SIG-M5 (cell line): Measurements from ENCODE around the gene SLC39A3.
A peak's percentile ranks its signal among the peaks of the same experiment; 100 is the strongest.

Experiments
- DNase-seq: peaks from one replicate; lab custom pipeline; 2025; lab: John Stamatoyannopoulos, UW

SLC39A3 gene, protein sequence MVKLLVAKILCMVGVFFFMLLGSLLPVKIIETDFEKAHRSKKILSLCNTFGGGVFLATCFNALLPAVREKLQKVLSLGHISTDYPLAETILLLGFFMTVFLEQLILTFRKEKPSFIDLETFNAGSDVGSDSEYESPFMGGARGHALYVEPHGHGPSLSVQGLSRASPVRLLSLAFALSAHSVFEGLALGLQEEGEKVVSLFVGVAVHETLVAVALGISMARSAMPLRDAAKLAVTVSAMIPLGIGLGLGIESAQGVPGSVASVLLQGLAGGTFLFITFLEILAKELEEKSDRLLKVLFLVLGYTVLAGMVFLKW

DNA sequence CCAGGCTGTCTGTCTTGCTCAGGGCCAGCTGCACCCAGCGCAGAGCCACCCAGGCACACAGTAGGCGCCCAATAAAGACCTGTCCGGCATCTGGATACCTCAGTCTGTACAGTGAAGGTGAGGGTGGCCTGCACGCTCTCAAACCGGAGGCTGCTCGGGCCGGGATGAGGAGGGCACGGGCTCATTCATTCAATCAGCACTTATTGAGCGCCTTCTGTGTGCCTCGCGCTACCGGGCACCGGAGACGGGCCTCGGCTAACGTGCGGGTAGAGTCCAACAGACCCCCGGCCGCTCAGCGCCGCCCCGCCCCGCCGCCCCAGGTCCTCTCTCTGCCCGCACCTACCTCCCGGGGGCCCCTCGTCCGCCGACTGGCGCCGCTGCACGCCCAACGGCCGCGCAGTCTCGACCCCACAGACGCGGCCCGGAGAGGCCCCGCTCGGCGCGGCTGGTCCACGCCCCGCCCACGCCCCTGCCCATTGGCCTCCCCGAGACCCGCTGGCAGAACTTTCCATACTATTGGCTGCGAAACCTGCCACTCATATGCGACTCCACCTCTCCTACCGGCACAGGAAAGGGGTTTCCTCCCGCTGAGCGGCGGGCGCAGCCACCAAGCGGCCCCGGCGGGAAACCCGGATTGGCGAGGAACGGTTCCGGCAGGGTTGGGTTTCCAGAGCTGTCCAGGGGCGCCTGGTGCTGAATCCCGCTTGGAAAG lies at the start of gene SLC39A3:
TSS of gene SLC39A3 (minus strand) at position 416 of the 712 bp plus-strand sequence. CDS start 2,760 bp downstream, outside the sequence.
- peak; percentile 68 for DNase-seq

GRCh38 chr19:2788237-2788636 lies 48.4 kb upstream of the SLC39A3 start:
- DNase-seq: no peak

DNA sequence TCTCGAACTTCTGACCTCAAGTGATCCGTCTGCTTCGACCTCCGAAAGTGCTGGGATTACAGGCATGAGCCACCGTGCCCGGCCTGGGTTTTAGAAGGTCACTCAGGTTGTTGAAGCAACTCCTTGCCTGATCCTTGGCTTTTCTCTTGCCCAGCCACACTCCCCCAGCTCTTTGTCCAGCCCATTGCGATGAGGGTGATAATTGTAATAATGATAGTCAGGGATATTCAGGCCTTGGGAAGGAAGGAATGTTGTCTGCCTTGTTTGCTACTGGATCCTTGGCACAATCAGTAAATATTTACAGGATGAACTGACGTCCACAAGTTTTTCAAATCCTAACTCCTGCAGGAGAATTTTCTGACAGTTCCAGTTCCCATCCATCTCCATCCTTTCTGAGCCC lies 47.3 kb upstream of the SLC39A3 start:
- no peak for DNase-seq

DNA sequence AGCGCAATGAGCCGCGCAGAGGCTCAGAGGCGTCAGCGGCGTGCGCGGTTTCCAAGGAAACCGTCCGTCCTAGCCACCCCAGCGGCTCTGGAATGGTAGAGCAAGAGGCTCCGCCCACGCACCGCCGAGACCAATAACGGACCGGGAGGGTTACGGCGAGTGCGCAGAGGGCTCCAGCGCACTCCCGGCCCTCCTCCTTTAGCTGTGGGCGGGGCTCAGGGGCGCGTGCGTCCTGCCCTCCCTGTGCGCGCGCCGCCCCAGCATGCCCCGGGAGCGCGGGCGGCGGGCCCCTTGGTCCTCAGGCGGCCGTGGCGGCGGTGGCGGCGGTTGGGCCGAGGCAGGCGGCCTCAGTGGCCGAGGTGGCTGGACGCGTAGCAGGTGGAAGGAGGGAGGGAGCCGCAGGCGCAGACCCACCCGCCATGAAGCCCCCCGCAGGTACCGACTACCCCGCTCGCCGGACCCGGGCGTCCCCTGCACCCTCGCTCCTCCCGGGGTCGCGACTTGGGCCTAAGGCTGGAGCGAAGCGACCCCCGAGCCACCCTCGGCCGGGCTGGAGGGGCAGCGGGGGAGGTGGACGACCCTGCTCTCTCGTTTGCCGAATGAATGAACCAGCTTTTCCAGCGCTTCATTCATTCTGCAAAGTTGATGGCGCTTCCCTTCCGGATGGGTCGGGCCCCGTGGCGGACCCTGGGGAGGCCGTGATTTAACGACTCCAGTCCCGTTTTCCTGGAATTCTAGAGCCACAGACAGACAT lies 45.6 kb upstream of the SLC39A3 start, which contains the start of gene THOP1:
TSS of gene THOP1 (plus strand) at position 260 of the 754 bp plus-strand sequence. CDS start at position 420, 160 bp downstream.
- DNase-seq: peak; percentile 67

DNA sequence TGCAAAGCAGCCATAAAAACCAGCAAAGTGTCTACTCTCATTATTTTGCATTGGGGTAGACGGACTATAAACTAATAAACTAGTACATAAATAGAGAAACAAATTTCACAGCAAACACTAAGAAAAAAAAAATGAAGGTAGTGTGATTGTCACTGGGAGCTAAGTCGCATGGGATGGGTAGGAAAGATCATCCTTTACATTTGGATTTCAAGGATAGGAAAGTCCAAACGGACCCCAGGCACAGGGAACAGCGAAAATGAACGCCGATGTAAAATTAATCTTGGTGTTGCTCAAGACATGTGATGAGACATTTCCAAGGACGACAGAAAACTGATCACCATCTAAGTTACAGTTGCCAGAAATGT lies 43.9 kb upstream of the SLC39A3 start:
- no peak for DNase-seq

DNA sequence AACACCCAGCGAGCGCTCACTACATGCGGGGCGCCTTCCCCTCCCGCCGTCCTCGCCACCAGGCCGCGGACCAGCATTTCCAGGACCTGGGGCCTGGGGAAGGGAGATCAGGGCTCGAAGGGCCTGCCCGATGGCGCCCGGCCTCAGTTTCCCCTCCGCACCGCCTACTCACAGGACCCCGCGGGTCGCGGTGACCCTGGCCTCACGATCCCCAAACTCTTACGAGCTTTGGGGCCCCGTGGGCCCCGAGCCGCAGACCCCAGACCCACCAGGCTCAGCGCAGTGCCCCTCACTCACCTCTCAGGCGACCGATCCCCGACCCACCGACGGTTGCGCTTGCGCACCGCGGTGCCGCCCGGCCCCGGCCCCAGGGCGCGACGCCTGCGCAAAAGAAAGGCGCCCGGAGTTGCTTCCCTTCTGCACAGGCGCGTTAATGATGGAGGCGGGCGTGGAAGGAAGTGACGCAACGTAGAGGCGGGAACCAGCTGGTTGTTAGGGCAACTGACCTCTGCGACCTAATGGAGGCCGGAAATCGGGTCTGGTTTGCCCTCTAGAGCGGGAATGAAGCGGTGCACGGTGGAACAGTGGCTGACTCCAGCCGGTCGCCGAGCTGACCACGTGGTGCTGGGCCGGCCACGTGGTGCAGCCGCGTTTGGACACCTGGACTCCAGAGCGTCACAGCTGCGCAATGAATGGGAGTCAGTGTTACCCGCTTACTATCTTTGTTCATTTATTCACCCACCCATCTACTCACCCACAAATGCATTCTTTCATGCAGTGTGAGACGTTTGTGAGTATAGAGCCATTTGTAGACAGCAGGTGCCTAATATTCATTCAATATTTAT lies 43.3 kb upstream of the SLC39A3 start, which contains the start of gene SGTA:
TSS of gene SGTA (minus strand) at position 338 of the 845 bp plus-strand sequence. CDS start 14,205 bp downstream, outside the sequence.
- peak; percentile 79 for DNase-seq

GRCh38 chr19:2782329-2782935 lies 42.6 kb upstream of the SLC39A3 start:
- no peak for DNase-seq

GRCh38 chr19:2780284-2780683 lies 40.5 kb upstream of the SLC39A3 start:
- DNase-seq: no peak

DNA sequence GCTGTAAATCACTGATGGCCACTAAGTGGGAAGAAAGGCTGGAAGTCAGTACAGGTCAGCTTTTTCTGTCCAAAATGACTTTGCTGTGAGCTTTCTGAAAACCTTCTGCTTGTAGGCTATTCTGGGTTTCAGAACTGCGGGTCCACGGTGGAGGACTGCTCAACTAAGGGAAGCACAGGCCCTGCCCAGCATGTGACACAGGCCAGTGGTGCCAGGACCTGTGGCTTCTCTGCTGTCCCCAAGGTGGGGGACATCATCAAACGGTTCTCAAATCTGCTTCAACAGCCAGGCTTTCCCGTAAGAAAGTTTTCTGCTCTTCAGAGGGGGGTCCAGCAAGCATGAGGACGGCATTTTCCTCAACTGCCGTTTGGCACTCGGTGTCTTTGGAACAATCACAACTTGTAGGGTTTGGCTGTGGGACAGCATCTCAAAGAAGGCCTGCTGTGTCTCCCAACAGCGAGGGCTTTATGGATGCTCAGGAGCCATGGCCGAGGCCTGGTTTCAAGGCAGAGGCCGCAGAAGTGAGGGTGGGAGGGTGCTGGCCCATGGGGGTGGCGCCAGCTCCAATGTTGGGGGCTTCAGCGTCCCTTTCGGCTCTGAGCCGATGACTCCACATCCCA lies 39.4 kb upstream of the SLC39A3 start:
- DNase-seq: no peak

GRCh38 chr19:2777952-2778683 lies 38.3 kb upstream of the SLC39A3 start:
- DNase-seq: no peak

GRCh38 chr19:2775556-2776430 lies 36.0 kb upstream of the SLC39A3 start:
- DNase-seq: no peak

GRCh38 chr19:2774953-2775555 lies 35.2 kb upstream of the SLC39A3 start:
- DNase-seq: no peak

DNA sequence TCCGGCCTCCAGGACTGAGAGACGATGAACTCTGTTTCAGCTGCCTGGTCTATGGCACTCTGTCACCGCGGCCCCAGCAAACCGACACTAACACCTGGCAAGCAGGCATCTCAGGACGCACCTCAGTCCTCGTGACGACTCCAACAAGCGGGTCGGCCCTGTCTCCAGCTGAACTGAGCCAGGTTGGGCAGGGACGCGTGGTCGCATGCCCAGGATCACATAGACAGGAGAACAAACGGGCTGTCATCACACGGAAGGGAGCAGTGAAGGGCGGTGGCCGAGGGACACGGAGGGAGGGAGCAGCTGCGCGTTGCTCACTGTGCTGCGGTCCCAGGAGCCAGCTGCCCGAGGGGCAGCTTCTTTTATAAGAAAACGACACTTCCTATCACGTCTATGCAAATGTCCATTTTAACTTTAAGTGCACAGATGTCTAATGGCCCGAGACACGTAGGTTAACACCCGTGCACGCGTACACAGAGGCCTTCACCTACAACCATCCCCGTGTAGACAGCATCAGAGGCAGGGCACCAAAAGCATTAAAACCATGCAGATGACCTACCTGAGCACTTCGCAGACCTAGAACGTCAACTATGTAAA lies 34.4 kb upstream of the SLC39A3 start:
- no peak for DNase-seq

DNA sequence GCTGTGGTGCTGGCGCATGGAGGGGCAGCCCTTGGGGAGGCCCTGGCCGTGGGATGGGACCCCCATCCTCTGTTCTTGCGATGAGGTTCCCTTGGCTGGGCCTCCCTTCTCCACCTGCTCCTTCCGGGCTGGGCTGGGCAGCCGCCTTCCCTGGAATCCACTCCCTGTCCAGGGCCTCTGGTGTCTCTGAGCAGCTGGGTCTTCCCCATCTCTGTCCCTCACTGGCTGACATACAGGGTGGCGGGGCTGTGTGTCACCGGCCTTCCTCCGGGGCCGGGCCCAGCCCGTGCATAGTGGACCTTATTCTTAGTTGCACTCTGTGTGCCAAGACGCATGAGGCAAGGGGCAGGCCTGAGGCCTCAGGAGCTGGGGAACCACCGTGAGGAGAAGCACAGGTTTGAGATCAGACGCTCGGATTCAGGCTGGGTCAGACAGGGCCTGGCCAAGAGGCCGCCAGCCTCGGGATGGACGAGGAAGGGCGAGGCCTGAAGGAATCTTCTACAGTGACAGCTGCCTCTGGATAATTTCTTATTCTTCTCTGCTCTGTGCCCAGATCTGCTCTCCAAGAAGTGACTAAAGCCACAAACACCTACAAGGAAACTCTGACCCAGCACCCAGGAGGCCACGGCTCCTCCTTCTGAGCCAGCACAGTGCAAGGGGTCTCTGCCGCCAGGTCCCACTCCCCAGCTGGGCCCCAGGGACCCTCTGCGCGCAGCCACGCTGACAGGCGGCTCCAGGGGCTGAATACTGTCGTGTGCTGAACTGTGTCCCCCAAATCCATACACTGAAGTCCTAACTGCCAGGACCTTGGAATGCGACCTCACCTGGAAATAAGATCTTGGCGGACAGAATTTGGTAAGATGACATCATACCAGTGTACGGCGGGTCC lies 32.2 kb upstream of the SLC39A3 start:
- no peak for DNase-seq

DNA sequence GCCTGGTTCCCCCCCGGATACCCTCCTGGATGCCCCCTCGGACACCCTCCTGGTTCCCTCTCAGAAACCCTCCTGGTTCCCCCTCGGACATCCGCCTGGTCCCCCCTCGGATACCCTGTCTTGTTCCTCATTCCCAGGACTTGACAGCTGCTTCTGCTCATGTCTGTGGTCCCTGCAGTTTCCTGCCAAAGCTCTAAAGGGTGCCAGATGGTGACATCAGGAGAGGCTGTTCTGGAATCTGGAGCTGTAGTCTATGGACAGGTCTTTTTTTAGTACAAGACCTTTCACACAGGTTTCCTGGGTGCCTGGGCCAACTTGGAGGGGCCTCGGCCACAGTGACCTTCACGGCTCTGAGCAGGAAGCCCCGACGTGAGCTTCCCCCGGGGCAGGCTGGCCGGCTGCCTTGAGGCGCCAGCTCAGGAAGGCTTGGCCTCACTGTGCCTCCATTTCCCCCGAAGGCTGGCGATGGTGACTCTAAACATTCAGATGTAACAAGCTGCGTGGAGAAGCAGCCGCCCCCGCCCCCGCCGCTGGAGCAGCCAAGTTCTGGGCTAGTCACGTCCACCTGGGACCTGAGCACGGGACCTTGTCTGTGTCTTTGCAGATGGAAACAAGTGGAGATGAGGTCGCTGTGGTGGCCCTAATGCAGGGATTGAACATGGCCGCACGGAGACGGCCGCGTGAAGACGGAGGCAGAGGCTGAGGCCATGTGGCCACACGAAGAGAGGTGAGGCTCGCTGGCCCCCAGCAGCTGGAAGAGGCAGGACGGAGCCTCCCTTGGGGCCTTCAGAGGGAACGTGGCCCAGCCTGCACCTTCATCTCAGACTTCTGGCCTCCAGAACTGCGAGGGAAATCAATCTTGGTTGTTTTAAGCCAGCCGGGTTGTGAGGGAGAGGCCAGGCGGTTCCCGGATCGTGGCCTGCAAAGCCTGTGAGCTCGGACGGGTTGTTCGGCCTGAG lies 30.5 kb upstream of the SLC39A3 start:
- no peak for DNase-seq

DNA sequence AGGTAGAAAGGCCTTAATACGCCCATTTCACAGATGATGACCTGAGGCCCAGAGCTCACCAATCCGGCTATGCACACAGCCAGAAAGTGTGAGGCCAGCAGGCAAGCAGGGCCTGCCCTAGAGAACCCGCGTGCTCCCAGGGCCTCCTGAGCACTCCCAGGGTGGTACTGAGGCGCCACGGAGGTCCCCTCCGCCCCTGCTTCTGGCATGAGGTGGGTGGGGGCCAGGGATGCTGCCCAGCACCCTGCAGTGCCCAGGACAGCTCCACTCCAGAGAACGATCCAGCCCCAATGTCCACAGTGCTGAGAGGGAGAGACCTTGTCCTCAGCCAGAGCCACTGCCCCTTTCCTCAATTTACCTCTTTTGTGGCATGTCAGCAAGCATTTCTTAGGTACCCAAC lies 29.4 kb upstream of the SLC39A3 start:
- DNase-seq: no peak
